Keratinocyte (primary cell): ENCODE results near the gene DTX3. TPM values are rescaled to one million over a fixed set of nuclear protein-coding genes. Genes with fewer than 3 reads are reported as not detected.

Experiments
- DNase-seq: peaks from one replicate; pipeline ENCODE4 v3.0.0-alpha.2; 2011; ENCODE audit warnings: low read depth, missing footprints, low spot score
- FAIRE-seq: peaks from 2 replicates; lab custom pipeline; 2011; peaks lifted over from hg19 to GRCh38; lab: Jason Lieb, UNC
- H2AFZ ChIP-seq: 2 replicates; pipeline ENCODE4 v1.6.0; 2012; ENCODE audit warnings: low read length, control low read depth, inconsistent platforms; ENCODE audit not compliant: control insufficient read depth
- H3K27ac ChIP-seq: 2 replicates; pipeline ENCODE4 v1.5.1; 2011; ENCODE audit warnings: low read length; ENCODE audit not compliant: control insufficient read depth, insufficient read depth
- H3K27me3 ChIP-seq: 3 replicates; pipeline ENCODE4 v1.6.0; 2011; ENCODE audit warnings: low read length; ENCODE audit not compliant: control insufficient read depth, insufficient read depth; ENCODE audit errors: extremely low read depth
- H3K36me3 ChIP-seq, 2 experiments: 2 replicates in 1 of 2; 3 replicates in 1 of 2; pipeline ENCODE4 v1.5.1; 2011; ENCODE audit warnings: low read length in 2 of 2, mild to moderate bottlenecking in 1 of 2; ENCODE audit not compliant: control insufficient read depth in 2 of 2, insufficient read depth in 2 of 2; ENCODE audit errors: extremely low read depth in 1 of 2
- H3K4me1 ChIP-seq: 3 replicates; pipeline ENCODE4 v1.5.1; 2011; ENCODE audit warnings: low read length; ENCODE audit not compliant: control insufficient read depth, insufficient read depth; ENCODE audit errors: extremely low read depth
- H3K4me2 ChIP-seq: 3 replicates; pipeline ENCODE4 v1.6.0; 2011; ENCODE audit warnings: low read depth, low read length; ENCODE audit not compliant: control insufficient read depth, insufficient read depth; ENCODE audit errors: extremely low read depth
- H3K4me3 ChIP-seq, 3 experiments: fragments of 200-600 bp in 1 of 3; sonication (generic) in 1 of 3; 2 replicates in 2 of 3; 3 replicates in 1 of 3; pipeline ENCODE4 v1.5.1; 2011 to 2016; ENCODE audit warnings: low read length in 3 of 3, mild to moderate bottlenecking in 3 of 3, control low read depth in 2 of 3, inconsistent platforms in 1 of 3, low read depth in 1 of 3, mixed read lengths in 1 of 3, mixed run types in 1 of 3, moderate library complexity in 1 of 3; ENCODE audit not compliant: control insufficient read depth in 2 of 3, insufficient read depth in 2 of 3; ENCODE audit errors: extremely low read depth in 1 of 3
- H3K79me2 ChIP-seq: 2 replicates; pipeline ENCODE4 v1.6.0; 2012; ENCODE audit warnings: low read length; ENCODE audit not compliant: control insufficient read depth, insufficient read depth
- H3K9ac ChIP-seq: 3 replicates; pipeline ENCODE4 v1.6.0; 2011; ENCODE audit warnings: low read length; ENCODE audit not compliant: control insufficient read depth, insufficient read depth; ENCODE audit errors: extremely low read depth
- H3K9me1 ChIP-seq: 3 replicates; pipeline ENCODE4 v1.6.0; 2011; ENCODE audit warnings: low read length; ENCODE audit not compliant: control insufficient read depth, insufficient read depth; ENCODE audit errors: extremely low read depth
- H3K9me3 ChIP-seq: 2 replicates; pipeline ENCODE4 v1.5.1; 2012; ENCODE audit warnings: low read depth, low read length; ENCODE audit not compliant: control insufficient read depth
- H4K20me1 ChIP-seq: 3 replicates; pipeline ENCODE4 v1.6.0; 2011; ENCODE audit warnings: low read length; ENCODE audit not compliant: control insufficient read depth, insufficient read depth; ENCODE audit errors: extremely low read depth
- CTCF ChIP-seq, 3 experiments: IDR thresholded peaks in 1 of 3; conservative IDR thresholded peaks in 1 of 3; optimal IDR thresholded peaks in 1 of 3; 2 replicates in 2 of 3; 3 replicates in 1 of 3; pipeline versions ENCODE3 to v1.5.1; 2011; ENCODE audit warnings: low read length in 3 of 3, mild to moderate bottlenecking in 3 of 3, moderate library complexity in 2 of 3, control low read depth in 1 of 3, inconsistent platforms in 1 of 3; ENCODE audit not compliant: insufficient read depth in 2 of 3; ENCODE audit errors: extremely low read depth in 1 of 3
- EZH2 ChIP-seq: IDR thresholded peaks from one replicate; pipeline ENCODE4 v1.6.1; 2012; ENCODE audit warnings: inconsistent platforms, mild to moderate bottlenecking, low read length, moderate library complexity
- dilution Hi-C: fragments of 300-500 bp; cut with MboI; formaldehyde crosslinking; loops from one replicate; pipeline ENCODE4 v1.7.0; 2020; ENCODE audit warnings: low sequenced_read_pairs; ENCODE audit not compliant: extremely low pct_ligation_motif_present
- polyA plus RNA-seq, 5 experiments: library from polyadenylated mRNA; depleted of rRNA in 3 of 5; stranded (reverse) in 3 of 5; stranded (forward) in 1 of 5; unstranded in 1 of 5; fragments of >200 nt; gene quantifications; 1 replicate in 1 of 5; 2 replicates in 3 of 5; 3 replicates in 1 of 5; pipeline versions ENCODE4 v1.2.1 to v1.2.3, GENCODE V29; 2011 to 2012; ENCODE audit warnings: missing spikeins in 2 of 5, low read depth in 1 of 5, low replicate concordance in 1 of 5

The DTX3 gene
- polyA plus RNA-seq, 1 donor (not counting 4 experiments of a cell fraction or from before 2014, with no cell fraction given): 2.6 TPM

GRCh38 chr12:57613427-57614109 lies 8.9 kb downstream of the DTX3 start:
- Histone ChIP-seq H2AFZ (no peak overlapping the region), H3K9me1 (no peaks in the 10 kb centered on the region), H3K4me3 (no peak overlapping the region), H3K27ac (no peak overlapping the region), H3K4me2 (no peak overlapping the region), H3K79me2 (no peaks in the 10 kb centered on the region), H3K36me3 (no peaks in the 10 kb centered on the region), H3K27me3 (peaks cover 63% of the 10 kb centered on the region), H3K9ac (no peak overlapping the region), H4K20me1 (no peaks in the 10 kb centered on the region), H3K4me1 (peaks cover 3% of the 10 kb centered on the region), H3K9me3 (no peaks in the 10 kb centered on the region)
- dilution Hi-C loops: no loop called here
- FAIRE-seq (no peak), DNase-seq (no peak)
- TF ChIP-seq CTCF (optimal IDR thresholded peaks at IDR 0.05 in 1 of 3, IDR thresholded peaks at IDR 0.05 in 1 of 3, conservative IDR thresholded peaks at IDR 0.05 in 1 of 3; ENCODE audit: extremely low read depth in 1 of 3, insufficient read depth in 2 of 3, low read length in 3 of 3): no peak
- TF ChIP-seq EZH2: no peak

GRCh38 chr12:57614178-57614947 lies 9.7 kb downstream of the DTX3 start:
- Histone ChIP-seq H4K20me1 (no peaks in the 10 kb centered on the region), H3K27me3 (peaks cover 65% of the 10 kb centered on the region), H3K9ac (no peak overlapping the region), H3K4me1 (peaks cover 3% of the 10 kb centered on the region), H3K36me3 (no peaks in the 10 kb centered on the region), H3K79me2 (no peaks in the 10 kb centered on the region), H3K27ac (no peak overlapping the region), H3K9me3 (no peaks in the 10 kb centered on the region), H3K9me1 (no peaks in the 10 kb centered on the region), H3K4me2 (no peak overlapping the region), H3K4me3 (no peak overlapping the region), H2AFZ (no peak overlapping the region)
- FAIRE-seq (no peak), DNase-seq (no peak)
- dilution Hi-C loops: no loop called here
- TF ChIP-seq CTCF (optimal IDR thresholded peaks at IDR 0.05 in 1 of 3, IDR thresholded peaks at IDR 0.05 in 1 of 3, conservative IDR thresholded peaks at IDR 0.05 in 1 of 3; ENCODE audit: extremely low read depth in 1 of 3, insufficient read depth in 2 of 3, low read length in 3 of 3): no peak
- TF ChIP-seq EZH2: no peak
